GM18861 (cell line): ENCODE results near the gene CSTF3.
"Not testable (repeated sequence)": the region's sequence is repeated elsewhere in the genome, so short reads cannot be mapped to it uniquely, and the experiment has no call there.

Experiments
- ATAC-seq: cut with Tn5 transposase; IDR thresholded peaks from one replicate; pipeline ENCODE4 v1.9.1; 2021; ENCODE audit not compliant: unreplicated experiment

CSTF3 gene

DNA sequence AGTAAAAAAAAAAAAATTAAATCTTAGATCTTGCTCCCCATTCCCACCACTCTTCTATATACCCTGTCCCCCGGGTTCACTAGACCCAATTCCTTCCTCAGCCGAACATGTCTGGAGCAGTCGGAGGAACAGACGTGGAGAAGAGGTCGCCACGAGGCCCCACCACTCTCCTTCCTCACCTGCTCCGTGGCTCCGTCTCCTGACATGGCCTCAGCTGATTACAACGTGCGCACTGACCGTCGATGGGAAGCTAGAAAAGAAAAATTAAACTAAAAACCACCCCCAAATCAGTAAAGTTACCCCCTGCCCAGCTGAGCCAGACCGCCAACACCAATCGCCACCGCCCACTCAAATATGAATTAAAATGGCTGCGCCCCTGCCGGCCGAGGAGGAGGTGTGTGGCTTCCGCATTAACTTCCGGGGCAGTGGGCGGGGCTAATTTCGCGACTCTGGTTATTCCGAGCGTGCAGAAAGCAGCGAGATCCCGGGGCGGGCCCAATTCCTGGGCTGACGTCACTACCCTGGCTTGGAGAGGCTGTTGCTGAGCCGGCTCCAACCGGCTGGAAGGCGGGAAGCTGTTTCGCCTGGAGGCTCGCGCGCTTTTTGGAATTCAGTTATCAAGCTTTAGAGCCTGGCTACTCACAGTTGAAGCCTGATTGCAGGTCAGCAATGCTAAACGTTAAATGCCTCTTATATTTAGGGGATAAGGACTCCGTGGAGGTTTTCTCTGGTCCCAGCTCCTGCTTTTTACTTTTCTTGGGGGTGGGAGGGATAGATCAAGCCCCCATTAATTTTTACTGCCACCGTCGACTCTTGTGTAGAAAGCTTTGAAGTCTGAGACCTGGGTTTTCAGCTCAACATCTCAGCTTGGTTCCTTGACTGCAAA is at the start of gene CSTF3:
CSTF3 (minus strand) TSS at position 361 of the 886 bp plus-strand sequence; CDS start at position 206, 155 bp downstream.
- ATAC-seq, result peak; percentile 70

DNA sequence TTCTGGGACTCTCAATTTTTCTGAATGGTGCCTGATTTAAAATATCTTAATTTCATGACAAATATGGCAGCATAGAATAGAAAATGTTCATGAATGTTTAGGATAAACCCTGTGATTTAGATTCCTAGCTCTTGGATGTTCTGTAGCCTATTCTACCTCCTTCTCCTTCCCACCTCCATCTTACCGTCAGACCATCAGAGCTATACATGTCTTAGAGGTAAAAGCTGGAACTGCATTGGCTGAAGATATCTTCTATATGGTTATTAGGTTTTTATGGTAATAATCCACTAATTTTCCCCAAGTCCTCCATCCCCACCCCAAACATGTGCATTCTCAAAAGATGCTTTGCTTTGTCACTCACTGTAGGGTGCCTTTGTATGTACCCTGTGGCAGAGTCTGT is 46.9 kb upstream of the CSTF3 start:
- no peak for ATAC-seq

DNA sequence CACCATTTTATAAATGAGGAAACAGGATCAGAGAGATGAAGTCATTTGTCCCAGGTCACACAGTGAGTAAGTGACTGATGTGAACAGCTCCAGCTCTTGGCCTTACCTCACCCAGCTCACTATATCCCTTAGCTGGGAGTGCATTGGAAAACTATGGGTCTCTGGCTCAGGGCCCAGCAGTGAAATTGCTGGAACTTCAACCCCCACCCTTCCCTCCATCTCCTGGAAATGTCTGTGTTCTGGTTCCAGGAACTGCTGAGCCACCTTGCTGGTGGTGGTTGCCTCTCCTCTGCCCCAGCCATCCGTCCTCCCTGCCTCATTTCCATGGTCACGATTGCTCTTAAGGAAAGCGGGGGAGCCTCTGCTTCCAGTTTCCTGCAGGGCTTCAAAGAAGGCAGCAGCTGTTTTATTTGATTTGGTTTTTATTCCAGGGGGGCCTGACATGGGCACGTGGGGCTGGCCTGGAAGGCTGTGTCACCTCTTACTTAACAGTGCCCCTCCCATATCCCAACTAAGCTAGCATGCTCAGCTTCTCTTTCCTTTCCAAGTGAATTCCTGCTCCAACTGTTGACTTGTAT is 46.2 kb upstream of the CSTF3 start:
- ATAC-seq, result no peak

DNA sequence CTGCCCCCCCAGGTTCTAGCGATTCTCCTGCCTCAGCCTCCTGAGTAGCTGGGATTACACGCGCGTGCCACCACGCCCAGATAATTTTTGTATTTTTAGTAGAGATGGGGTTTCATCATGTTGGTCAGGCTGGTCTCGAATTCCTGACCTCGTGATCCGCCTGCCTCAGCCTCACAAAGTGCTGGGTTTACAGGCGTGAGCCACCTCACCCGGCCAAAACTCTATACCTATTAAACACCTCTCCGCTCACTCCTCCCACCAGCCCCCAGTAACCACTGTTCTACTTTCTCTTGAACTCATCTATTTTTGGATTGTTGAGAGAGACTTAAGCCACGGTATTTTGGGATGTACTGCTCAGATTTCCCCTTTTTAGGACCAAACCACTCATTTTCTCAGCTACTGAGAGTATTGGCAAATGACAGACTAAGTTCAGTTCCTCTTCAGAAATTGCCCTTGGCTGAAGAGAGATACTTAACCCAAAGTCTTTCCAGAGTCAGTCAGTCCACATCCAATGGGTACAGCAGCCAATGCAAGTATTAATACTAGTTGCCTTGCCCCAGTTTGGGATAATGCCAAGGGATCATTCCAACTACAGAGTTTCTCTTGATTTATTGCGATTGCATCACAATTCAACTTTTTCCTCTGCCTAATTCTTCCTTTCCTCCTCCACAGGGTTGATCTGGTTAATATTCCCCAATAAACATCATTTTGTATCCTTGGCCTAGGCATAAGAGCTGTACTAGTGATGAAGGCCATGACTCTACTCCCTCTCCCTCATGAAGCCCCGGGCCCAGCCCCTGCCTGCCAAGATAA is 36.8 kb upstream of the CSTF3 start:
- no peak for ATAC-seq

DNA sequence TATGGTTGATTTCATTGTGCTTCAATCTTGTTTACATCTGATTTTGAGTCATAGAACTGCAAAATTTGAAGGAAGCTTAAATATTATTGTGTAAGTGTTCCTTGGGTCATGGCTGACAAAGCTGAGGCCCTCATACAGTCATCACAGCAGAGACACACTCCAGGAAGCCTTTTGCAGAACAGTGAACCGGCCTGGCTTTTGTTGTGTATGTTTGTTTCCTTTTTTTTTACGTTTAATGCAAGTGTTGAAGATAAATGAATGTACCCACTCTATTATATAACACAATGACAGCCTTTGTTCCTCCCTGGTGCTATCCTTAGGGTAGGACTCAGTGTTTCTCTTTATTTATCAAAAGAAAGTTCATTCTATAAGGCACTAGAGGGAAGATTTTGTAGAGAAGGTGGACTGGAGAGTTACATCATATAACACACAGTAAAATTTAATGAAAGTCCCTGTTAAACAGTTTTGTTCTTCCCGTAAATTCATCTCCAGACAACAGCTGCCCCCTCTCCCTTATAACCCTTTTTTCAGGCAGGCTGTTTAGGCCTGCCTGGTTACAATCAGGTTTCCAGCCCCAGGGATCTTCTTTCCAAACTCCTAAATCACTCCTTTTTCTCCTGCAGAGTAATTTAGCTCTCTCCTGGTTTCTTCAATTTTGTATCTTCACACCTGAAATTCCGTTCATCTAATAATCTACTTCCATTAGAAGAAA is 34.3 kb upstream of the CSTF3 start:
- ATAC-seq, result no peak

DNA sequence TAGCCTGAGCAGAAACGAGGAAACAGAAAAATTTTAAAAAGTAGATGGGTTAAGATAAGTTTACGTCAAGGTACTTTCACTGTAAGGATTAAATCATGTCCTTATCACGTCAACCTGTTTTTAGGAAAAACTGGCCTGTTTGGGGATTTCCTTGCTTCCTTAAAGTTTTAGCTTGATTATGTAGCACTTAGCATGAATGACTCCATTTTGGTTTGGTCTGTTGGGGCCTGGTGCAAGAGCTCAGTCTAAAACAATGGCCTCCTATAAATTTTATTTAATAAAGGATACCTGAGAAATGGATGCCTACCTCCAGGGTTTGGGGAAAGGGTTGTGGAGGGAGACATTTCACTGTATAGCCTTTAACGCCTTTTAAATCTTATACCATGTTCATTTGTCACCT is 33.2 kb upstream of the CSTF3 start:
- ATAC-seq, result no peak

DNA sequence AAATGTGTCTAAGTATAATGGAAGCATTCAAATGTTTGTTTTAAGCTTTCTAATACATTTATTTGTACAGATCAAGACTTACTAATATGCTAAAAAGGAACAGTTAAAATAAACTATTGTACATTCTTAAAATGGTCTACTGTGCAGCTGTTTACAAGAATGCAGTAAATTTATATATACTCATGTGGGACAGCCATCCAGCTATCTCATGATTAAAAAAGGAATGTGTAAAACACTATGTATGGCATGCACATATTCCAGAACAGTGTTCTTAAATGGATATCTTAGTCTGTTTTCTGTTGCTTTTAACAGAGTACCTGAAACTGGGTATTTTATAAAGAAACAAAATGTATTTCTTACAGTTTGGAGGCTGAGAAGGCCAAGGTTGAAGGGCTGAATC is 30.2 kb upstream of the CSTF3 start:
- no peak for ATAC-seq

DNA sequence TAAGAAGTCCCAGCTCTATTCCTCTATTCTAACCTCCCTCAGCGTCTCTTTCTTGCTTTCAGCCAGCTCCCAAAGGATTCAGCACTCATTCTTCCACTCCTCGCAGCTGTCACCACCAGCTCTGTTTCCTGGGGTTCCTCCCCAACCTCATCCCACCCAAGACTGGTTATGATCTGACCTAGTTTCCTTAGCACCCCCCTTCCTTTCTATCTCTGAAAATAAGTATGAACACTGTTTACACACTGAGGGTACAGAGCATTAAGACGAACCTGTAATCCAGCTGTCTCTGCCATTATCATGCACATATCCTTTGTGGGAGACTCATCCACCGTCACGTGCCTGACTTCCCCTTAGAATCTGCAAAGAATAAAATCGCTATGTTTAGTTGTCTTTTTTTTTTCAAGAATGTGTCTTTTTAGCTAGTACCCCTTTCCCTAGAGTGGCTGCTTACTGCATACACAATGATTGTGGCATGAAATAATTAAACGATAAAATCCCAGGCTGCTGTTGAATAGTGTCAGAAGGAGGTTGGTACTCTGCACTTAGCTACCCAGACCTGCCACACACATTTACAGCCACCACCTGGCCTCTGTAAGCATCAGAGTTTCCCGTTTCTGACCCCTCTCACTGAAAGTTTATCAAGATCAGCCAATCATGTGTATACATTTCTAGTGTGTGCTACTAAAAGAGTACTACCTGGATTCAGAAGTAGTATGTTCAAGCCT is 26.9 kb upstream of the CSTF3 start:
- ATAC-seq, result no peak

DNA sequence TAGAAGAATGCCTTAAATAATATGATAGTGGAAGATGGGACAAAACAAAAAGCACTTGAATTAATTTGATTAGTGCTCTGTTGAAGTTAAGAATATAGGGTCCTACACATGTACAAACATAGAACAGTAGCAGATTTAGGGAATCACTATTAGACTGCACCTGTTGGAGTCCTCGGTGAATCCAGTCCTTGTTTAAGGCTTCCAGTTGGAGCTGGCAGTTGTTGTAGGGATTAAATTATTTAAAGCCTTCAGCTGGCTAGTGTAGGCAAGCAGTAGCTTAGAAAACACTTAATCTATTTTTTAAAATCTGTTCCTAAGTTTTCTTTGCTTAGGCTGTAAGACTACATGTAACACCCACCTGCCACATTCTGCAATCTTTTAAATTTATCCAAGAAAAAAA is 24.5 kb upstream of the CSTF3 start:
- ATAC-seq, result no peak

DNA sequence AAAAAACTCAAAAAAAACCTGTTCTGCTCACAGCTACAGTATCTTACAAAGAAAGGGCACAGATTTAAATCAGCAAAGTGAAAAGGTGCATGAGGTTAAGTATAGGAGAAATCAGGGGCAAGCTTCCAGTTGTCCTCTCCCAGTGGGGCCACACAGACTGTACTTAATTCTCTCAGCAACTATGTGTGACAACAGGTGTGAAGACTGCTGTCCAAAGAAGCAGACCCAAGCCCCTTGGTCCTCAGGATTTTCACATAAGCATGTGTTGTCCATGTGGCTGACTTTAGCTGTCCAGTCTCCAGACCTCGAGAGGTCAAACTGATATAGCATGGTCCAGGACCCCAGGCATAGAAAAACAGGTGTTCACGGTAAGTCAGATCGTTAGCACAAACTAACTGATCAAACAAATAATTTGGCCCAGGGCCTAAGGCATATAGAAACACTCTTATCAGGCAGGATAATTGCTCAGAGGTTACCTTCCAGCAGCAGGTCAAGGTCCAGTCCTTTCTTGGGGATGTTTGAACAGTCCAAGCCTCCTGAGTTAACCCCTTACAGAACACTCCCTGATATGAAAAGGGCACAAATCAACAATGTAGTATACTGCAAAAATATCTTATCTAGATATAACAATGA is 21.1 kb upstream of the CSTF3 start:
- ATAC-seq, result no peak

DNA sequence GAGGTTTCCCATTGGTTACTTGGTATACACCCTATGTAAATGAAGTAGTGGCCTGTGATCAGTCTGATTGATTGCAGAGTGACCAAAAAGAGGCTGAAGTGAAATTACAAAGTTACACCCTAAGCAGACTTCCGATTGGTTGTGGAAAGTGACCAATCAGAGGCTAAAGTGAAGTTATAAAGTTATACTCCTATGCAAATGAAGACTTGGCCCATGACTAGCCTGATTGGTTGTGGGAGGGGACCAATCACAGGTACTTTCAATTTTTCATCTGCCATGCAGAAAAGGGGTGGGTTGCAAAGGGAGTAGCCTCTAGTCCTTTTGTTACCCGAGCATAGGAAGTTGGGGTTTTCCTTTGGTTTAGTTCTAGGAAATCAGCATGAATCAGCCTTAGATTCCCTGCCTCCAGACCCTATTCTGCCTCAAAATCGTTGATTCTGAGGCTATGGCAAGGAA is 18.1 kb upstream of the CSTF3 start:
- ATAC-seq, result no peak

DNA sequence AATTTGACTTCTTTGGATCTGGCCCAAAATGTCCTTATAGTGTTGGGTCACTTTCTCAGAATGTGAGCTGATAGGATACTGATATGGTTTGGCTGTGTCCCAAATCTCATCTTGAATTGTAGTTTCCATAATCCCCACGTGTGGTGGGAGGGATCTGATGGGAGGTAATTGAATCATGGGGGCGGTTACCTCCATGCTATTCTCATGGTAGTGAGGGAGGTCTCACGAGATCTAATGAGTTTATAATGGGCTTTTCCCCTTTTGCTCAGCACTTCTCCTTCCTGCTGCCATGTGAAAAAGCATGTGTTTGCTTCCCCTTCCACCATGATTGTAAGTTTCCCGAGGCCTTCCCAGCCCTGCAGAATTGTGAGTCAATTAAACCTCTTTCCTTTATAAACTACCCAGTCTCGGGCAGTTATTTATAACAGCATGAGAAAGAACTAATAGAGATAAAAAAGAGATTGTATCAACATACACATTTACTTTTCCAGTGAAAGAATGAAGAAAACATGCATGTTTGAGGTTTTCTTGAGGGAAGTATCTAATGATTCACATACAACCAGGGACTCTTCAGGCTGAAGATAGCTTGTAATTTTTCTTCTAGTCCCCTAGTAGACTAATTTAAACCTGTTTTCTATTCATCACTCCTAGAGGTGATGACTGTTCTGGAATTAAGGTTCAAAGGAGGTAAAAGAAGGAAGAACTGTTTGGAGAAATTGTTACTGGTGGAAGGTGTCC is 17.3 kb upstream of the CSTF3 start:
- no peak for ATAC-seq

DNA sequence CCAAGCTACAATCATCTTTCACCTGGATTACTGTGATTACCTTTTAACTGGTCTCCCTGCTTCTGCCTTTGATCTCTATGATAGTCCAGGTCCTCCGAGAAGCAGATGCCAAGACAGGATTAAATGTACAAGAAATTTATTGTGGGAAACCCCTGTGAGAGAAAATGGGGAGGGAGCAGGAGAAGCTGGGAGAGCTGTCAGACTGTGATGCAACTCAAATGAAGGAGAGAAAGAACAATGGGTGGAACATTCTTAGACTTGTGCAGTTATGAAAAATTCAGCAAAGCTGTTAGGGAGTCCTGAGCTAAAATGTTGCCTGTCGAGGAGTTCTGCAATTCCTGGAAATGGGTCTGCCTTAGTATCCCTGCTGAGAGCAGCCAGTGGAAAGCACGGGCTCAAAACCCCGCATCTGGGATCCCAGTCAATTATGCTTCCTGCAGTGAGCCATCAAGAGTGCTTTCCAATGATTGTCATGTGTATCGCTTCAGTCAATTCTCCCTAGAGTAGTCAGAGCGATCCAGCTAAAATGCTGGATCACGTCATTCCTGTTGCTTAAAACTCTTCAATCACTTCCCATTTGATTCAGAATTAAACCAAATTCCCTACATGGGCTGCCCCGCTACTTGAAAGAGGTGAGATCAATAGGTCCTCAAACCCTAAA is 16.5 kb upstream of the CSTF3 start:
- no peak for ATAC-seq

DNA sequence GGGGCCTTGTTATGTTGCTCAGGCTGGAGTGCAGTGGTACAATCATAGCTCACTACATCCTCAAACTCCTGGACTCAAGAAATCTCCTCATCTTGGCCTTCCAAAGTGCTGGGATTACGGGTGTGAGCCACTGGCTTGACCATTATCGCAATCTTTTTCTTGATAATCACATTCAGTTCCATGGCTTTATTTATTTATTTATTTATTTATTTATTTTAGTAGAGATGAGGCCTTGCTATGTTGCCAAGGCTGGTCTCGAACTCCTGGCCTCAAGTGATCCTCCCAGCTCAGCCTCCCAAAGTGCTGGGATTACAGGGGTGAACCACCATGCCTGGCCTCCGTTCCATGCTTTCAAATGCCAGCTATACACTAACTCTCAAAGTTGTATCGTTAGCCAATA is 15.5 kb upstream of the CSTF3 start:
- not testable (repeated sequence) for ATAC-seq

DNA sequence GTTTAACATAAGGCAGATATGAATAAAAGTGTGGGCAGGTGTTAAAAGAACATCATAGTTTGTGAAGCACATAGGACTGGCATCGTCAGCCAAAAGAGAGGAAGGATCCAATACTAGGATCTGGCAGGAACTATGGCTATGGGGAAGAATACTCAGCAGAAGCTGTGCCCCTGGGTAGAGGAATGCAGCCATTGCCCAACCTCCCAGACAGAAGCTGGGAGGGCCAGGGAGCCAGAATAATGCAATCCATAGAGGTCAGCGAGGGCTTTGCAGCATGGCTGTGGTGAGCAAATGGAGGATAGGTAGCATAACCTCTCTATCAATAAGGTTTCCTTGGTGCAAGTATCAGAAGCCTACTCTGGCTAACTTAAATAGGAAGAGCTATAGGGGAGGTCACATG is 11.7 kb upstream of the CSTF3 start:
- no peak for ATAC-seq

DNA sequence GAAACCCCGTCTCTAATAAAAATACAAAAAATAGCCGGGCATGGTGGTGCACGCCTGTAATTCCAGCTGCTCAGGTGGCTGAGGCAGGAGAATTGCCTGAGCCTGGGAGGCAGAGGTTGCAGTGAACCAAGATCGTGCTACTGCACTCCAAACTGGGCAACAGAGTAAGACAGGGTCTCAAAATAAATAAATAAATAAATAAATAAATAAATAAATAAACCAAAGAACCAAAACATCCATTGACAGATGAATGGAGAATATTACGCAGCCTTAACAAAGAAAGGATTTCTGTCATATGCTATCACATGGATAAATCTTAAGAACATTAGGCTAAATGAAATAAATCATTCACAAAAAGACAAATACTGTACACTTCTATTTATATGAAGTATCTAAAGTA is 11.1 kb upstream of the CSTF3 start:
- no peak for ATAC-seq

DNA sequence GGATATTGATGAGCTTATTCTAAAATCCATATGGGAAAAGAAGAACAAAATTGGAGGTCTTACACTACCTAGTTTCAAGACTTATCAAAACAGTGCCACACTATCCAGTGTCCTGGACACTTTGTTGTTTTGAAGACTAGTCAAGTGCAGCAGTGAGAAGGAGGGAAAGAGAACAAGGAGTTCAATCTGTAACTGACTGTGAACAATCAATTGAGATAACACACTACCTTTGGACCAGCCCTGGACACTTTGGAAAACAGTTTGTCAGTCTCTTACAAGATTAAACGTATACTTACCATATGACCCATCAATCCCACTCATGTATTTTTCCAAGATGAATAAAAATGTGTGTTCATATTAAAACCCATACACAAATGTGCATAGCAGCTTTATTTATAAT is 10.0 kb upstream of the CSTF3 start:
- ATAC-seq, result no peak

DNA sequence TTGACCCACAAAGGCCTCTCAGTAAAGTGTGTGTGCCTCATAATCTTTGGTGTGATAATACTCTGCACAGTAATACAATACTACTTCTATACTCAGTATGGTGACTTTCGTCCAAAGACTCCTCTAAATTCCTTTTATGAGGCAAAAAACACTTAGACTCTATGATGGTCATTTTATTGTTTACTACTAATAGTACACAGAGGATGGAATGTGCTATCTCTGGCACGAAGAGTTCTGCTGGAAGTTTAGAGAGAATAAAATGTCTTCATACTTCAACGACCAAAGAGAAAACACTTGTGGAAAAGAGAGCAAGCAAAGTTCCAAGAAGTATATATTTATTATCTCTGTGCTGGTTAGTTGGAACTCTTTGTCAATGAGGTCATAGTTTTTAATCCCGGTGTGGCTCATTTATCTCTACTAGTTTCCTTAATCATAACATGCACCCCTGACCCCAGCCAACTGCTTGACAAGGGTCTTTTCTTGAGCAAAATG is 7.5 kb upstream of the CSTF3 start:
- no peak for ATAC-seq

DNA sequence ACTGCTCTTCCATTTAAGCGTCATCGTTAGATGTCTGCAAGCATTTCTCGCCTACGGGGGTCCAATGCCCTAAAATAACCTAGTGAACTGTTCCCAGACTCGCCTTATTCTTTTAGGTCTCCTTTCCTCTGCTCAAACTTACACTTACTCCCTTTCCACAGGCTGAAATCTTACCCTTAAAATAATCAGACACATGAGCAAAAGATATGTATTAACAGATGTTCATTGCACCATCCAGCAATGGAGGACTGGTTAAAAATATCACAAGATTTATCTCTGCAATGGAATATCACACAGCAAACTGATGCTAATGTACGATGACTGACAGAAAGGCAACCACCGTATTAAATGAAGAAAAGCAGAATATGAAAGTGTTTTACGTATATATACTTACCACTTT is 1.6 kb upstream of the CSTF3 start:
- no peak for ATAC-seq
